Measurements from ENCODE around the gene MID2.

DNA sequence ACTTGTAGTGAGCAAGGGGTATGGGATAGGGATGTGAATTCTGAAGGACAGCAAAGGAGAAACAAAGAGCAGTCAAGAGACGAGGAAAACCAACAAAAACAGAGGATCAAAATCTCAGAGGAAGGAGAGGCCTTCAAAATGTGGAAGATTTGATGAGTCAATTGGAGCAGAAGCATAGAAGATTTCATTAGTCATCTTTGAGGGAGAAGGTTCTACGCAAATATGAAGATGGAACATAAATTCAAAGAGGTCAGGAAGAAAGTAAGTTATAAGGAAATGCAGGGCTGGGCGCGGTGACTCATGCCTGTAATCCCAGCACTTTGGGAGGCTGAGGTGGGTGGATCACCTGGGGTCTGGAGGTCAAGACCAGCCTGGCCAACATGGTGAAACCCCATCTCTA, 35.4 kb downstream of the MID2 start:
- TF ChIP-seq, protein P1, sequence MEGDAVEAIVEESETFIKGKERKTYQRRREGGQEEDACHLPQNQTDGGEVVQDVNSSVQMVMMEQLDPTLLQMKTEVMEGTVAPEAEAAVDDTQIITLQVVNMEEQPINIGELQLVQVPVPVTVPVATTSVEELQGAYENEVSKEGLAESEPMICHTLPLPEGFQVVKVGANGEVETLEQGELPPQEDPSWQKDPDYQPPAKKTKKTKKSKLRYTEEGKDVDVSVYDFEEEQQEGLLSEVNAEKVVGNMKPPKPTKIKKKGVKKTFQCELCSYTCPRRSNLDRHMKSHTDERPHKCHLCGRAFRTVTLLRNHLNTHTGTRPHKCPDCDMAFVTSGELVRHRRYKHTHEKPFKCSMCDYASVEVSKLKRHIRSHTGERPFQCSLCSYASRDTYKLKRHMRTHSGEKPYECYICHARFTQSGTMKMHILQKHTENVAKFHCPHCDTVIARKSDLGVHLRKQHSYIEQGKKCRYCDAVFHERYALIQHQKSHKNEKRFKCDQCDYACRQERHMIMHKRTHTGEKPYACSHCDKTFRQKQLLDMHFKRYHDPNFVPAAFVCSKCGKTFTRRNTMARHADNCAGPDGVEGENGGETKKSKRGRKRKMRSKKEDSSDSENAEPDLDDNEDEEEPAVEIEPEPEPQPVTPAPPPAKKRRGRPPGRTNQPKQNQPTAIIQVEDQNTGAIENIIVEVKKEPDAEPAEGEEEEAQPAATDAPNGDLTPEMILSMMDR (IDR thresholded peaks at IDR 0.05) = no peak
- TF ChIP-seq POLR2A (IDR thresholded peaks at IDR 0.05) = no peak

Data from testis (tissue), 2 donors.